ENCODE results near the gene TAGLN2.

Gene TAGLN2

DNA sequence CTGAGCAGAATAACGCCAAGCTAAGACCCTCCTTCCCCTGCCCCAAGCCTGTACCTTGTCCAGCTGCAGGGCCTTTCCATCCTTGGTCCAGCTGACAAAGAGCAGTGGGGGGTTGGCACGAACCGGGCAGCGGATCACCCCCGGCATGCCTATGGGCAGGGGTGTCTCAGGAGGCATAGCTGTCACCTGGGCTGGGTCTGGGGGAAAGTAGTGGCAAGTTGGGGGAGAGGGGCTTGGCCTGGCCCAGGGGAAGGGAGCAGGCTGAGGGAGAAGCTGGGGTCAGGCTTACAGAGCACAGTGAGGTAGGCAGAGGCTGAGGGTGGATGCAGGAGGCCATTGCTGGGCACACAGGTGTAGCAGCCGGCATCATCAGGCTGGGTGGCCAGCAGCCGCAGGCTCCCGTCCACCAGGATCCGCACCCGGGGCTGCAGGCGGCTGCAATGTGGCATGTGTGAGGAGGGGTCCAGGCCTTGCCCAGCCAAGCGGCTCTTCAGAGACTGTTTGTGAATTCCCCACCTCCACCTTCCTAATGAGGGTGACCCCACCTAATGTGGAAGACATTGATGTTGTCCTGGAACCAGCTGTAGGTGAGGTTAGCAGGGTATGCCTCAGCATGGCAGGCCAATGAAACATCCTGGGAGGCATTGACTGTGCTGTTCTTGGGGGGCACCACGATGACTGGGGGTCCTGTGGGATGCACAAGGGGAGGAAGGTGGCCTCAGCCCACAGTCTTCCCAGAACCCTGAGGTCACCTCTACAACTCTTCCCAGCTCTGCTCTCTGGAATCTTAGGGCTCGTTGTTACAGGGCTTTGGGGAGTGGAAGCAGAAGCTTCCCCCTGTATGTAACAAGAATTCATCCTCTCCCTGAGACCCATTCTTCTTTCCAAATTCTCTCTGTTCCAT is 9.1 kb upstream of the TAGLN2 start:
- H3K4me3 ChIP-seq (ENCODE audit: low read depth, low read length), result no peak overlapping the region
- TF ChIP-seq, protein P1, sequence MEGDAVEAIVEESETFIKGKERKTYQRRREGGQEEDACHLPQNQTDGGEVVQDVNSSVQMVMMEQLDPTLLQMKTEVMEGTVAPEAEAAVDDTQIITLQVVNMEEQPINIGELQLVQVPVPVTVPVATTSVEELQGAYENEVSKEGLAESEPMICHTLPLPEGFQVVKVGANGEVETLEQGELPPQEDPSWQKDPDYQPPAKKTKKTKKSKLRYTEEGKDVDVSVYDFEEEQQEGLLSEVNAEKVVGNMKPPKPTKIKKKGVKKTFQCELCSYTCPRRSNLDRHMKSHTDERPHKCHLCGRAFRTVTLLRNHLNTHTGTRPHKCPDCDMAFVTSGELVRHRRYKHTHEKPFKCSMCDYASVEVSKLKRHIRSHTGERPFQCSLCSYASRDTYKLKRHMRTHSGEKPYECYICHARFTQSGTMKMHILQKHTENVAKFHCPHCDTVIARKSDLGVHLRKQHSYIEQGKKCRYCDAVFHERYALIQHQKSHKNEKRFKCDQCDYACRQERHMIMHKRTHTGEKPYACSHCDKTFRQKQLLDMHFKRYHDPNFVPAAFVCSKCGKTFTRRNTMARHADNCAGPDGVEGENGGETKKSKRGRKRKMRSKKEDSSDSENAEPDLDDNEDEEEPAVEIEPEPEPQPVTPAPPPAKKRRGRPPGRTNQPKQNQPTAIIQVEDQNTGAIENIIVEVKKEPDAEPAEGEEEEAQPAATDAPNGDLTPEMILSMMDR (IDR thresholded peaks at IDR 0.05; ENCODE audit: low read depth, low read length), result no peak

GRCh38 chr1:159933347-159933746 is 8.0 kb upstream of the TAGLN2 start:
- TF ChIP-seq, protein P1 (IDR thresholded peaks at IDR 0.05; ENCODE audit: low read depth, low read length), result no peak
- no peak overlapping the region for H3K4me3 ChIP-seq (ENCODE audit: low read depth, low read length)

DNA sequence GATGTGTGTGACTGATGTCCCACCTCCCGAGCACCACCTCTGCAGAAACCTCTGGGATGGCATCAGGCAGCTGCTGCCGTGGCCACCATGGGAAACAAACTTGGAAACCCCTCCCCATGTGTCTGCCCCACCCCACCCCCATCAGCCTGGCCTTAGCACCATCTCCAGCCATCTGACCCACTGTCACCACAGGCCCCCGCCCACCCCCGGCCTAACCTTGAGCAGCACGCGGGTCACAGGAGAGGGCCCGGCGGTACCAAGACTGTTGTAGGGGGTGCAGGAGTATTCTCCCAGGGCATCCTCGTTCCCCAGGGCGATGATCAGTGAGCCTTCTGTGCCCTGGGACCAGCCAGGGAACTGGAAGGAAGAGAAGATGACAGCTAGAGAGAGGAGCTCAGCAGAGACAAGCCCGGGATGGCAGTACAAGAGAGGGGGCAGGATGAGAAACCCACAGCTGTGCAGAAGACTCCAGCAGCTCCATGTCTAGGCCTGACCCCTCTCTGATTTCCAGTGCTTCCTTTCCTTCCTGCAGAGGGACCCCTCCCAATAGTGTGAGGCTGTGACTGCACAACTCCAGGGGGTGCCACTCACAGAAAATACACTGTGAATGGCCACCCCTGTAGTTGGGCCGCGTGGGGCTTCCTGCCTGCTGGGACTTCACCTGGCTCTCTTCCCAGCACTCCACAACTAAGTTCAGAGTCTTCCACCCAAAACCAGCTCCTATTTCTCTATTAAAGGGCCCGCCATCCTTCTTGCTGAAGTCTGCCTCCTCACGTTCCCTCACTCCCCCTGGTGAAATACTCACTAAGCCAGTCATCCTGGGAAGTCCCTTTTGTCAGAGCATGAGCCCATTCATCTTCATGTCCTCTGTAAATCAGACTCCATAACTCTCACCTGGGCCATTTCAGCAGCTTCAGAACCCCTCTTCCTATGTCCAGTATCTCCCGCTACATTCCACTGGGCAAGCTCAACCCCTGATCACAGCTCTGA is 7.3 kb upstream of the TAGLN2 start:
- TF ChIP-seq, protein P1 (IDR thresholded peaks at IDR 0.05; ENCODE audit: low read depth, low read length), result no peak
- H3K4me3 ChIP-seq (ENCODE audit: low read depth, low read length), result no peak overlapping the region

GRCh38 chr1:159931795-159932173 is 6.5 kb upstream of the TAGLN2 start:
- TF ChIP-seq, protein P1 (IDR thresholded peaks at IDR 0.05; ENCODE audit: low read depth, low read length), result no peak
- no peak overlapping the region for H3K4me3 ChIP-seq (ENCODE audit: low read depth, low read length)

GRCh38 chr1:159931101-159931794 is 5.9 kb upstream of the TAGLN2 start:
- TF ChIP-seq, protein P1 (IDR thresholded peaks at IDR 0.05; ENCODE audit: low read depth, low read length), result no peak
- H3K4me3 ChIP-seq (ENCODE audit: low read depth, low read length), result no peak overlapping the region

DNA sequence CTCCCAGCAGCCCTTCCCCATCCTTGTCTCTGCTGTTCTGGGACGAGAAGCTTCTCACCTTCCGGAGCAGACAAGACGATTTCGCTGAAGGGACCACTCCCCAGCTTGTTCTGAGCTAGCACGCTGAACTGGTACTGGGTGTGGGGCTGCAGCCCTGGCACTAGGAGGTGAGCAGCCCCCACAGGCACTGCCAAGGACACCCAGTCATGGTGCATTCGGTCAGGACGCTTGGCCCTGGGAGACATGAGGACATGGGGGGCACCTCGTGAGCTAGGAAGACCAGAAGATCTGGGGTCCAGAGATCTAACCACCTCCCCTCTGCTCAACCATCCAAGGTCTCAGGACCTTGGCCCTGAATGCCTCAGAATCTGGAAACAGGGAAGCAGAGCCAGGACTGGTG is 5.3 kb upstream of the TAGLN2 start:
- no peak overlapping the region for H3K4me3 ChIP-seq (ENCODE audit: low read depth, low read length)
- TF ChIP-seq, protein P1 (IDR thresholded peaks at IDR 0.05; ENCODE audit: low read depth, low read length), result no peak

All from WI38 (cell line).